H9 (cell line): Measurements from ENCODE around the gene FALEC. TPM values are rescaled to one million over a fixed set of nuclear protein-coding genes. Genes with fewer than 3 reads are reported as not detected.

ENCODE experiments used
- DNase-seq: peaks from one replicate; pipeline ENCODE4 v3.0.0-alpha.2; 2017
- H2AFZ ChIP-seq: one replicate; pipeline ENCODE4 v1.6.1; 2013; ENCODE audit warnings: mild to moderate bottlenecking, low read length, control low read depth, moderate library complexity
- H2AK5ac ChIP-seq: 2 replicates; pipeline ENCODE4 v1.6.1; 2013; ENCODE audit warnings: low read length, control low read depth, mixed read lengths; ENCODE audit not compliant: insufficient read length
- H2BK120ac ChIP-seq: one replicate; pipeline ENCODE4 v1.6.1; 2013; ENCODE audit warnings: low read depth, mild to moderate bottlenecking, low read length, control low read depth, inconsistent platforms; ENCODE audit not compliant: poor library complexity, severe bottlenecking
- H2BK12ac ChIP-seq: 2 replicates; pipeline ENCODE4 v1.6.1; 2013; ENCODE audit warnings: low read length, control low read depth, mixed read lengths, low read depth; ENCODE audit not compliant: insufficient read length
- H2BK15ac ChIP-seq: 2 replicates; pipeline ENCODE4 v1.6.1; 2013; ENCODE audit warnings: low read depth, low read length, control low read depth
- H2BK20ac ChIP-seq: one replicate; pipeline ENCODE4 v1.6.1; 2013; ENCODE audit warnings: low read depth, mild to moderate bottlenecking, low read length, control low read depth, inconsistent platforms; ENCODE audit not compliant: poor library complexity, severe bottlenecking
- H2BK5ac ChIP-seq: 2 replicates; pipeline ENCODE4 v1.6.1; 2013; ENCODE audit warnings: low read length, control low read depth, mixed read lengths; ENCODE audit not compliant: insufficient read length
- H3K14ac ChIP-seq: 2 replicates; pipeline ENCODE4 v1.6.1; 2013; ENCODE audit warnings: low read length, control low read depth; ENCODE audit not compliant: insufficient read depth
- H3K18ac ChIP-seq: 2 replicates; pipeline ENCODE4 v1.6.1; 2013; ENCODE audit warnings: low read depth, mild to moderate bottlenecking, mixed read lengths, low read length, control low read depth; ENCODE audit not compliant: insufficient read length
- H3K23ac ChIP-seq: 2 replicates; pipeline ENCODE4 v1.6.1; 2013; ENCODE audit warnings: low read length, control low read depth, mixed read lengths, low read depth; ENCODE audit not compliant: insufficient read length
- H3K23me2 ChIP-seq: 2 replicates; pipeline ENCODE4 v1.6.1; 2013; ENCODE audit warnings: low read depth, mild to moderate bottlenecking, mixed read lengths, low read length, control low read depth; ENCODE audit not compliant: insufficient read length, poor library complexity, severe bottlenecking
- H3K27ac ChIP-seq: 2 replicates; pipeline ENCODE4 v1.5.1; 2013; ENCODE audit warnings: low read length, control low read depth, mixed read lengths, low read depth; ENCODE audit not compliant: insufficient read length
- H3K27me3 ChIP-seq: 2 replicates; pipeline ENCODE4 v1.6.1; 2013; ENCODE audit warnings: low read length, control low read depth, inconsistent platforms; ENCODE audit not compliant: insufficient read depth
- H3K4ac ChIP-seq: 2 replicates; pipeline ENCODE4 v1.6.1; 2013; ENCODE audit warnings: low read depth, mild to moderate bottlenecking, control low read depth, inconsistent platforms, low read length, moderate library complexity
- H3K4me1 ChIP-seq: 2 replicates; pipeline ENCODE4 v1.6.1; 2013; ENCODE audit warnings: low read length, control low read depth, inconsistent platforms; ENCODE audit not compliant: insufficient read depth
- H3K4me2 ChIP-seq: 2 replicates; pipeline ENCODE4 v1.6.1; 2013; ENCODE audit warnings: low read length, control low read depth, mixed read lengths; ENCODE audit not compliant: insufficient read length, insufficient read depth
- H3K56ac ChIP-seq: 2 replicates; pipeline ENCODE4 v1.6.1; 2013; ENCODE audit warnings: low read depth, mild to moderate bottlenecking, mixed read lengths, low read length, control low read depth; ENCODE audit not compliant: insufficient read length
- H3K79me1 ChIP-seq: 2 replicates; pipeline ENCODE4 v1.6.1; 2013; ENCODE audit warnings: low read depth, mild to moderate bottlenecking, moderate library complexity, low read length, control low read depth, inconsistent platforms; ENCODE audit not compliant: insufficient read depth, poor library complexity, severe bottlenecking
- H3K79me2 ChIP-seq: 2 replicates; pipeline ENCODE4 v1.6.1; 2013; ENCODE audit warnings: low read length, control low read depth, inconsistent platforms; ENCODE audit not compliant: insufficient read depth
- H3K9ac ChIP-seq: 2 replicates; pipeline ENCODE4 v1.6.1; 2013; ENCODE audit warnings: low read length, control low read depth, mixed read lengths; ENCODE audit not compliant: insufficient read length; ENCODE audit errors: extremely low read depth
- H3K9me3 ChIP-seq: one replicate; pipeline ENCODE4 v1.6.1; 2013; ENCODE audit warnings: low read depth, low read length, inconsistent platforms; ENCODE audit not compliant: control insufficient read depth
- H3T11ph ChIP-seq: one replicate; pipeline ENCODE4 v1.6.1; 2013; ENCODE audit warnings: mild to moderate bottlenecking, low read length, control low read depth, inconsistent platforms
- H4K20me1 ChIP-seq: one replicate; pipeline ENCODE4 v1.6.1; 2013; ENCODE audit not compliant: control insufficient read depth, insufficient read length, insufficient read depth
- H4K5ac ChIP-seq: 2 replicates; pipeline ENCODE4 v1.6.1; 2013; ENCODE audit warnings: low read depth, mild to moderate bottlenecking, mixed read lengths, low read length, control low read depth; ENCODE audit not compliant: insufficient read length
- H4K8ac ChIP-seq: replicated peaks from 2 replicates; pipeline ENCODE4 v1.6.1; 2013; ENCODE audit warnings: low read length, control low read depth, mixed read lengths, low read depth; ENCODE audit not compliant: insufficient read length
- H4K91ac ChIP-seq: 2 replicates; pipeline ENCODE4 v1.6.1; 2013; ENCODE audit warnings: low read depth, mild to moderate bottlenecking, moderate library complexity, mixed read lengths, low read length, control low read depth; ENCODE audit not compliant: insufficient read length
- H3K27ac Mint-ChIP-seq, 3 experiments: 2 replicates in 2 of 3; 3 replicates in 1 of 3; pipeline ENCODE4 v1.8.0; 2020 to 2021; ENCODE audit warnings: mixed read lengths in 3 of 3, mild to moderate bottlenecking in 1 of 3, moderate library complexity in 1 of 3
- H3K27me3 Mint-ChIP-seq: 2 replicates; pipeline ENCODE4 v1.8.0; 2021; ENCODE audit warnings: low read depth, mild to moderate bottlenecking, moderate library complexity, mixed read lengths
- H3K36me3 Mint-ChIP-seq, 3 experiments: 2 replicates in 2 of 3; 3 replicates in 1 of 3; pipeline ENCODE4 v1.8.0; 2020 to 2021; ENCODE audit warnings: low read depth in 3 of 3, mixed read lengths in 3 of 3; ENCODE audit not compliant: insufficient read depth in 1 of 3
- H3K4me1 Mint-ChIP-seq, 2 experiments: 2 replicates each; pipeline ENCODE4 v1.8.0; 2020; ENCODE audit warnings: mixed read lengths in 2 of 2
- H3K4me3 Mint-ChIP-seq, 2 experiments: 2 replicates in 1 of 2; 3 replicates in 1 of 2; pipeline ENCODE4 v1.8.0; 2020 to 2021; ENCODE audit warnings: mild to moderate bottlenecking in 2 of 2, mixed read lengths in 2 of 2, moderate library complexity in 1 of 2
- H3K9me3 Mint-ChIP-seq, 2 experiments: 2 replicates in 1 of 2; 3 replicates in 1 of 2; pipeline ENCODE4 v1.8.0; 2020; ENCODE audit warnings: mild to moderate bottlenecking in 2 of 2, mixed read lengths in 2 of 2, moderate library complexity in 1 of 2
- WGBS: extraction: QIAGEN DNeasy Blood & Tissue Kit; methylation state at CpG from one replicate; pipeline ENCODE4 v1.1.7; 2013; ENCODE audit warnings: missing lambda C conversion rate, low lambda C conversion rate, mixed read lengths; ENCODE audit not compliant: insufficient read length; ENCODE audit errors: extremely low coverage; 5-methylcytosine and 5-hydroxymethylcytosine counted together
- total RNA-seq: library from RNA; stranded (reverse); gene quantifications from 2 replicates; pipeline ENCODE4 v1.2.1, GENCODE V29; 2021
- TF ChIP-seq, protein P1 (sequence below): fragments of 200-600 bp; sonication (generic); conservative IDR thresholded peaks from 3 replicates; pipeline ENCODE4 v1.8.0; 2021; ENCODE audit warnings: antibody characterized with exemption, mild to moderate bottlenecking

The FALEC gene
- total RNA-seq, 1 experiment from 2014 or later = not detected

DNA sequence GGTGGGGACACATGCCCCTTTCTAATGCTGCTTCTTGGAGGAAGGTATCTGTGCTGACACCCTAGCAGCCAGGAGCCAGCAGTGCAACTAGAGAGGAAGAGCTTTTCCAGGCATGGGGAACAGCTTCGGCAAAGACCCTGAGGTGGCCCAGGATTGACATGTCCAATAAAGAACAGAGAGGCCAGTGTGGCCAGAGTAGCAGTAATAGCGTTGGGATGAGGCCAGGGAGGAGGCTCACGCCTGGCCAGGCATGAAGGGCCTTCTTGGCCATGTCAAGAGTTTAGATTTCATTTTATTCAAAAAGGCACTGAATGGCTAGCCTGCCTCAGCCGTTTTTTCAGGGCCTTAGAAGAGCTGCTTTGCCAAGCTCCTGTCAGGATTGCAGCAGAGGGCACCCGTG, 17.3 kb downstream of the FALEC start:
- Mint-ChIP-seq H3K27me3 (no peaks in the 10 kb centered on the region; the same call in 1 of the 2 replicates), H3K27ac (no peak overlapping the region; a peak in 1 of 7 replicates), H3K4me3 (no peak overlapping the region), H3K4me1 (peaks cover 10 to 20% of the 10 kb centered on the region in 2 experiments), H3K9me3 (no peaks in the 10 kb centered on the region), H3K36me3 (no peaks in the 10 kb centered on the region)
- Histone ChIP-seq H3K23me2 (no peaks in the 10 kb centered on the region), H3K9ac (no peak overlapping the region), H4K91ac (no peak overlapping the region), H2BK12ac (no peak overlapping the region), H3K14ac (no peak overlapping the region), H3K27me3 (no peaks in the 10 kb centered on the region), H3K18ac (no peak overlapping the region), H2AFZ (no peak overlapping the region), H3K4me2 (no peak overlapping the region), H3K79me1 (no peaks in the 10 kb centered on the region), H2BK120ac (no peak overlapping the region), H2BK20ac (no peak overlapping the region), H4K8ac (no peak overlapping the region), H4K5ac (no peak overlapping the region), H3K56ac (no peak overlapping the region), H3K9me3 (no peaks in the 10 kb centered on the region), H2BK5ac (no peak overlapping the region), H2AK5ac (no peak overlapping the region), H3K27ac (no peak overlapping the region), H3K23ac (no peak overlapping the region), H3K4me1 (no peaks in the 10 kb centered on the region; the same call in 1 of the 2 replicates), H3K4ac (no peak overlapping the region), H3T11ph (no peak overlapping the region), H2BK15ac (no peak overlapping the region), H4K20me1 (no peaks in the 10 kb centered on the region), H3K79me2 (no peaks in the 10 kb centered on the region)
- no CpG with 5 or more reads among the region's 5 CpGs for WGBS
- DNase-seq = no peak
- TF ChIP-seq, protein P1, sequence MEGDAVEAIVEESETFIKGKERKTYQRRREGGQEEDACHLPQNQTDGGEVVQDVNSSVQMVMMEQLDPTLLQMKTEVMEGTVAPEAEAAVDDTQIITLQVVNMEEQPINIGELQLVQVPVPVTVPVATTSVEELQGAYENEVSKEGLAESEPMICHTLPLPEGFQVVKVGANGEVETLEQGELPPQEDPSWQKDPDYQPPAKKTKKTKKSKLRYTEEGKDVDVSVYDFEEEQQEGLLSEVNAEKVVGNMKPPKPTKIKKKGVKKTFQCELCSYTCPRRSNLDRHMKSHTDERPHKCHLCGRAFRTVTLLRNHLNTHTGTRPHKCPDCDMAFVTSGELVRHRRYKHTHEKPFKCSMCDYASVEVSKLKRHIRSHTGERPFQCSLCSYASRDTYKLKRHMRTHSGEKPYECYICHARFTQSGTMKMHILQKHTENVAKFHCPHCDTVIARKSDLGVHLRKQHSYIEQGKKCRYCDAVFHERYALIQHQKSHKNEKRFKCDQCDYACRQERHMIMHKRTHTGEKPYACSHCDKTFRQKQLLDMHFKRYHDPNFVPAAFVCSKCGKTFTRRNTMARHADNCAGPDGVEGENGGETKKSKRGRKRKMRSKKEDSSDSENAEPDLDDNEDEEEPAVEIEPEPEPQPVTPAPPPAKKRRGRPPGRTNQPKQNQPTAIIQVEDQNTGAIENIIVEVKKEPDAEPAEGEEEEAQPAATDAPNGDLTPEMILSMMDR = no peak
